ENCODE data around the gene GABRA5.
A peak's percentile ranks its signal among the peaks of the same experiment; 100 is the strongest.

GABRA5 gene

DNA sequence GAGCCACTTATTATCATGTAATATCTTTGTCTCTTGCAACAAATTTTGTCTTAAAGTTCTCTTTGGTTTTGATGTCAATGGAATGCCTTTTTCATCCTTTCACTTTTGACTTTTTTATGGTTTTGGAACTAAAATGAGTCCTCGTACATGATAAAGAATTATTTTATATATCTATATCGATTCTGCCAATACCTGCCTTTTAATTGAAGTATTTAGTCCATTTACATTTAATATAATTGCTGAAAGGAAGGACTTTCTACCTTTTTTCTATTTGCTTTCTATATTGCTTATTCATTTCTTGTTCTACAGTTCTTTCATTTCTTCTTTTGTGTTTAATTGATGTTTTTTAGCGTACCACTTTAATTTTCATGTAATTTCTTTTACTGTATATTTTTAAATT lies 32.8 kb downstream of the GABRA5 start:
- intact Hi-C loops (cut with DNase I), result no loop called here
- no peak for DNase-seq

DNA sequence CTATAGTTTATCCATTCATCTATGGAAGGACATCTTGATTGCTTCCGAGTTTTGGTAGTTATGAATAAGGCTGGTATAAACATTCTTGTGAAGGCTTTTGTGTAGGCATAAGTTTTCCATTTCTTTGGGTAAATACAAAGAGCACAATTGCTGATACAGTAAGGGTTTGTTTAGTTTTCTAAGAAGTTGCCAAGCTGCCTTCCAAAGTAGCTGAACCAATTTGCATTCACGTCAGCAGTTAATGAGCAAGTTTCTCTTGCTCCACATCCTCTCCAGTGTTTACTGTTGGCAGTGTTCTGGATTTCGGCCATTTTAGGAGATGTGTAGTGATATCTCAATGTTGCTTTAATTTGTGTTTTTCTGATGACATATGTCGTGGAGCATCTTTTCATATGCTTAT lies 34.2 kb downstream of the GABRA5 start:
- intact Hi-C loops (cut with DNase I), result no loop called here
- no peak for DNase-seq

DNA sequence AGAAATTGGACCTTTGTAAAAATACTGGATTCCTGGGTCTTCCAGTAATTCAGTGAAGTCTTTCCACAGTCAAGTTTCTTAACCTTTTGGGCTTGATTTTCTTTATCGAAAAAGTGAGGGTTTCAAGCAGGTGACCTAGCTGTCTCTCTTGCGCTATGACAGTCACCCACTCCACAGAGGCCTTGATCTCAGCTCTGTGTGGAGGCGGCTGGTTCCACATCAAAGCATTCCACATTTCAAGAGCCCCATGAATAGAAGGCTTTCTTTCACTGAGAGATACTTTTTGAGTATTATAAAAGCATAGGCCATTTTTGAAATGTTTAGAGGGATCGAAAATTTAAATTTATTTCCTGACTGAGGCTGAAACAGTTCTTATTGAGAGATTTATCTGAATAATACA lies 43.9 kb downstream of the GABRA5 start:
- intact Hi-C loops (cut with DNase I), result no loop called here
- no peak for DNase-seq

DNA sequence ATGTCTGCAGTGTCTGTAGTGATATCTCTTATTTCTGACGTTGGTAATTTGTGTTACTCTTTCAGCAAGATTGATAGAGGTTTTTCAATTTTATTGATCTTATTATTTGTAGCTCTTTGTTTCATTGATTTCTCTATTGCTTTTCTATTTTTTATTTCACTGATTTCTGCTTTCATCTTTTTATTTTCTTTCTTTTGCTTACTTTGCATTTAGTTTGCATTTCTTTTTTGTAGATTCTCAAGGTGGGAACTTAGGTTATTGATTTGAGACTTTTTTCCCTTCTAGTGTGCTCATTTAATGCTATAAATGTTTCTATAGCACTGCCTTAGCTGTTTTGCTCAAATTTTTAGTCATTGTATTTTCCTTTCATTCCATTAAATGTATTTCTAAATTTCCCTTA lies 54.6 kb downstream of the GABRA5 start:
- intact Hi-C loops (cut with DNase I), result no loop called here
- DNase-seq, result no peak

DNA sequence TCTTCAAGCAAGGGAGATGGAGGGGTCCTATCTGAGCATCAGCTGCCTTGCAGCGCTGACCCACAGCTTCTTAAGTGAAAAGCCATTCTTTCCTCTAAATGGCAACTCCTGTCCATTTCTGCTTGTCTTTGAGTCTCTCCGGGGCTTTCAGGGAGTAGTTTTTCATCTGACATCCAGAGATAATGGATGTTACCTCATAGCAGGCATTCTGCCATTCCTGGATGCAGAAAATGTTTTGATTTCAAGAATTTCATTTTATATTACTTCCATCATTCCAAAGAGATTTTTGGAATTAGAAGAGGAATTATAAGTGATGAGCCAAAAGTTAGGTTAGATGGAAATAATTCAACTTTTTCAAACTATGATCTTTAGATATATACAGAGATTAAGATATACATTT lies 59.2 kb downstream of the GABRA5 start:
- intact Hi-C loops (cut with DNase I), result no loop called here
- DNase-seq, result no peak

DNA sequence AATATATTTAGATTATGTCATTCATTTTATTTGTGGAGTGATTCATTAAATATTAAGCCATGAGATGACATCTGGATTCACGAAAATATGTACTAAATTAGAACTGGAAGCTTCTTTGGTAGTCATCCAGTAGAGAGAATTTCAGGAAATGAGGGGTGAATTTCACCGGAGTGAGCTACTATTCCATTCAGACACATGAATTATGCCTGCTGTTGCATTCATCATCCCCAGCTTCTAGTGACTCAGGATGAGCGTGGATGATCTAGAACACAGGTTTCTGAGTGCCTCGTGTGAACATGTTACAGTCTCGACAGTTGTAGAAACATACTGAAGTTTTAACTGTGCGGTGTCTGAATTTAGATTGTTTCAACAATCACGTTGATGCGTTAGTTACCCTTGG lies 61.2 kb downstream of the GABRA5 start:
- intact Hi-C loops (cut with DNase I), result no loop called here
- no peak for DNase-seq

DNA sequence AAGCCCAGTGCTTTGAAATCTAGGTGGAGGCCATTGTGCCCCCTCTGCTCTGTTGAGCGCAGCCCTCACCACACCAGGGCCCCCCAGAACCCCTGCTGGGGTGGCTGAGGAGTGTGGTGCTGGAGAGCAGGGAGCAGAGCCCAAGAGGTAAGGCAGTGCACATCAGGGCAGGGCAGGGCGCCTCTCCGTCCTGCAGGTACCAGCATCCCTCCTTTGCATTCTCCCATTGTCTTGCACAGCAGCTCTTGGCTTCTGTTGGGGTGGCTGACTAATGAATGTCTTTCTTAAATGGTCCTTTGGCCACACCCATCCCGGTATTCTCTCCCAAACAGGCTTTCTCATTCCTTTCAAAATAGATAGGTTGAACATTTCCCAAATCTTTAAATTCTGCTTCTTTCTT lies 62.7 kb downstream of the GABRA5 start:
- intact Hi-C loops (cut with DNase I), result no loop called here
- no peak for DNase-seq

DNA sequence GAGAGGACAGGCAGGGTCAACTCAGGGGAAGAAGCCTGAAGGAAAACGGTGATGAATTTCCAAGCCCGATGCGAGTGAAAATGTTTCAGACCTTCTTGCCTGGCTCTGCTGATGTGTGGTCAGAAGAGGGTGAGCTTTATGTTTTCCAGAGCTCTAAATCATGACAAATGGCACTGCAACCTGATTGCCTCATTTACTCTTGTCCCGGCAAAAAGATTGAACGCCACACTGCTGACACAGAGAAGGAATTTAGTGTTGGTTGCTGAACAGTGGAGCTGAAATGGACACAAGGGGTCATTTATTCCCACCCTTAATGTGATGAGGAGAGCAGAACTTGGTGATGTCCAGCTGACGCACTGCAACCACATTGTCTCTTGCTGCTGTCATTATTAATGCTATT lies 68.0 kb downstream of the GABRA5 start:
- intact Hi-C loops (cut with DNase I), result no loop called here
- DNase-seq, result no peak

DNA sequence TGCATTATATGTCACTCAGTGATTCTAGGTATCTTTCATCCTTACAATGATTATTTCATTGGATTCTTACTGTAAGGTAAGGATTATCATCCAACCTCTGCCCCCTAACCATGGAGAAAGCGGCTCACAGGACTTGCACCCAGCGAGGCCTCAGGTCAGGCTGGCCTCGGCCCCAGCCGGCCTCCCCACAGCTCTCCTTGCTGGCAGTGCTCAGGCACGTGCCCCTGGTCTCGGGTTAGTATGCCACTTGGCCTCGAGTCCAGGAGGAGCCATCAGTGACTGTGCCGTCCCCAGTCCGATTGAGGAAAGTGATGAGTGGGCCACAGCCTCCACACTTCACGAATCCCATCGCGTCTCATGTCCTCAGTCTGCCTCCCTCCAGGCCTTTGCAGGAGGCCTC lies 68.5 kb downstream of the GABRA5 start:
- peak in 1 of 10 donors; percentile 43 for DNase-seq
- intact Hi-C loops (cut with DNase I), result no loop called here

DNA sequence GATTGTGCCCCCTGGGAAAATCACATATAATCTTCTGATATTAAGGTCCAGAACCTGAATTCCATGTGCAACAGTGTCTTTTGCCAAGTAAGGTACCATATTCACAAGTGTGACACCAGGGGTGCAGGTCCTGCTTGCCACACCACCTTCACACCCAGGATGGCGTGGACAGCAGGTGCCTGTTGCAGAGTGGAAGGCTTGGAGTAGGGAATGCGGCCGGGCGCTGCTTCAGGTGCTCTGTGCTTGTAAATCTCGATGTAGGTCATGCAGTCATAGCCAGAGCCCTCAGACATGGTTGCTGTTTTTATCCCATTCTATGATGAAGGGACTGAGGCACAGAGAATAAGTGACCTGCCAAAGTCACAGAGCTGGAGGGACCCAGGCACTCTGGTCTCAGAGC lies 69.6 kb downstream of the GABRA5 start:
- DNase-seq, result peak in 2 of 10 donors; percentile 65 to 72
- intact Hi-C loops (cut with DNase I), result no loop called here

DNA sequence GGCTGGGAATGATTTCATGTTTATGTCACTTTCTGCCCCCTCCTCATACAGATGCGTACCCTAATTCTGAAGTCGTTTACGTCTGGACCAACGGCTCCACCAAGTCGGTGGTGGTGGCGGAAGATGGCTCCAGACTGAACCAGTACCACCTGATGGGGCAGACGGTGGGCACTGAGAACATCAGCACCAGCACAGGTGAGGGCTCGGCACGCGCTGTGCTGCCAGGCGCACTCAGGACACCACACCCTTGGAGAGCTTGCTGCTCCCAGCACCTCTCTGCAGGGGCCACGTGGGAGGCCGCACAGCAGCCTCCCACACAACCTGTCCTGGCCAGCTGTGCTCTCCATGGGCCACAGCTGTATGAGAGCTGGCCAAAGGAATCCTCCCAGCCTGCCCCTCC lies 70.3 kb downstream of the GABRA5 start:
- peak in 3 of 10 donors; percentile 59 to 73 (median 72) for DNase-seq
- intact Hi-C loops (cut with DNase I), result no loop called here

DNA sequence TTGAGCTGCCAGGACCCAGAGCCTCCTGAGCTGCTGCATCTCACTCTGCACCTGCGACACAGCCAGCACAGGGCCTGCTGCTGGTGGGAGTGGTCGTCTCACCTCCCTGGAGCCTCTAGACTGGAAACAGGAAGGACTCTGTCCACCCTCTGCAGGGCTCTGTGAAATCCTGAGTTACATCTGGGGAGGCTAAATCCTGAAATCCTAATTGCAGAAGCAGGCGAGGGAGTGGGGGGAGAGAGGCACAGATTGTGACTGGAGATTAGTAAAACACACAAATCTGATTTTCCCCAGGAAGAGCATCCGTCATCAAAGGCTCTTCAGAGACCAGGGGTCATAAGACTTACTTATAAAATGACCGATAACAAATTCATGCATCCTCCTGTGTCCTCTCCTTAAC lies 72.5 kb downstream of the GABRA5 start:
- intact Hi-C loops (cut with DNase I), result no loop called here
- DNase-seq, result peak in 1 of 10 donors; percentile 47

DNA sequence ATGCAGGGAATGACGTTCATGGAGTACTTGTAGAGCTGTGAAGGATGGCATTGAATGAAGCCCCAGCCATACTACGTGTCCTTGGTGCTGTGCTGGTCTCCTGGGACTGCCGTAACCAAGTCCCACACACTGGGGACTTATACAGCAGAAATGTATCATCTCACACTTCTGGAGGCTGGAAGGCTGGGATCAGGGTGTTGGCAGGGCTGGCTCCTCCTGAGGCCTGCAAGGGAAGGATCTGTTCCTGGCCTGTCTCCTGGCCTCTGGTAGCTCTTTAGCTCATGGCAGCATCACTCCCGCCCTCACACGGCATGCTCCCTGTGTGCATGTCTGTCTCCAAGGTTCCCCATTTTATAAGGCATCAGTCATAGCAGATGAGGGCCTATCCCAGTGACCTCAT lies 74.6 kb downstream of the GABRA5 start:
- DNase-seq, result peak in 1 of 10 donors; percentile 62
- intact Hi-C loops (cut with DNase I), result no loop called here

DNA sequence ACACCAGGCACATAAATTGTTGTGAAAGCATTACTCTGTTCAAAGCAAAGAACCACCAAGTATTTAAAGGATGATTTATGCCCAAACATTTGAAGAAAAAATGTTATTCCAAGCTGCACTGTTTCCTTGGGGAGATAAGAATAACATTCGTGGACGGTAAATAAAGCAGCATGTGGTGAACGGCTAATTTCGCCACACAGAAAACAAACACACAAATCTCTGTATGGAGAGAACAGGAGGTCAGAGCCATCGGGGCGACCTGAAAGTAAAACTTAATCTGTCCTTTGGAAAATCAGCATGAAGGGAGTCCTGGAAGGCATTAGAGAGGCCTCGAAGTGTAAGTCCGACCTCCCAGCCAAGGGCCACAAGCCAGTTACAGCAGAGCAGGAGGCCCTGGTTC lies 77.0 kb downstream of the GABRA5 start:
- DNase-seq, result no peak
- intact Hi-C loops (cut with DNase I), result no loop called here

DNA sequence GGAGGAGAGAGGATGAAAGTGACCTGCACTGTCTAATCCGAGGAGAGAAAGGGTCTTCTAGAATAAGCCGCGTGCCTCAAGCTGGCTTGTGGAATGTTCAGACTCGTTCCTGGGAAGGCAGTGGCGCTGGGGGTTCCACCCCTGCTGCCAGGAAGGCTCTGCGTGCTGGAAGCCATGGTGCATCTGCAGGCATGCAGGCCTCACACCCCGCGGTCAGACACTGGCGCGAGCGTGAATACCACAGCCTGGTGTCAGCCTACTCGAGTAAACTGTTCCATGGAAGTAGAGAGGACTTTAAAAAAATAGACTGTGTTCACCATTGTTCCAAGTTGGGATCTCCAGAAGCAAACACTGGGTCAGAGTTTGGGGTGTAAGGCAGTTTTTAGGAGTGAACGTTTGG lies 78.2 kb downstream of the GABRA5 start:
- intact Hi-C loops (cut with DNase I), result no loop called here
- no peak for DNase-seq

DNA sequence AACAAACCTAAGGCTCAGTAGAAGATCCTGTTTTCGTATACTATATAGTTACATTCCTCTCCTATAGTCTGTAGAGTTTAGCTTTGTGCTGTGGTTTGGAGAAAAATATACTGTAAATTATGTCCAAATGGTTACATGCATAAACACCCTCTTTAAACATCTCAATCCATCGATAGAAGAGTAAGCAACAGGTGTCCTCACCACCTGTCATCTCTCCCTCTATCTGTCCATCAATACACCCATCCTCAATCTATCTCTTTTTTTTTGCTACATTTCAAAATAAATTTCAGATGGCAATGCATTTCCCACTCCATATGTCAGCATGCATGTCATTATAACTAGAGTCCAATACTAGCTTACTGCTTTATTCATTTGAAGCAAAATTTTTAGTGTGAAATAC lies 83.1 kb downstream of the GABRA5 start:
- DNase-seq, result no peak
- intact Hi-C loops (cut with DNase I), result no loop called here

DNA sequence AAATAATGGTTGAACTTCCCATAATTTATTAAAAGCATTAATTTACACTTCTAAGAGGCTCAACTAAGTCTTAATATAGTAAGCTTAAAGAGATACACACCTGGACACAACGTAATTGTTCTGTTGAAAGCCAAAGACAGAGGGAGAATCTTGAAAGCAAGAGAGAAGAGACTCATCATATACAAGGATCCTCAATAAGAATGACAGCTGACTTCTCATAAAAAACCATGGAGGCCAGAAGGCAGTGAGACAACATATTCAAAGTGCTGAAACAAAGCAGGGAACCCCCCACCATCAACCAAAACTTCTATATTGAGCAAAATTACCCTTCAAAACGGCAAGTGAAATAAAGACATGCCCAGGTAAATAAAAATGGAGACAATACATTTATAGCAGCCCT lies 87.5 kb downstream of the GABRA5 start:
- DNase-seq, result no peak
- intact Hi-C loops (cut with DNase I), result no loop called here

DNA sequence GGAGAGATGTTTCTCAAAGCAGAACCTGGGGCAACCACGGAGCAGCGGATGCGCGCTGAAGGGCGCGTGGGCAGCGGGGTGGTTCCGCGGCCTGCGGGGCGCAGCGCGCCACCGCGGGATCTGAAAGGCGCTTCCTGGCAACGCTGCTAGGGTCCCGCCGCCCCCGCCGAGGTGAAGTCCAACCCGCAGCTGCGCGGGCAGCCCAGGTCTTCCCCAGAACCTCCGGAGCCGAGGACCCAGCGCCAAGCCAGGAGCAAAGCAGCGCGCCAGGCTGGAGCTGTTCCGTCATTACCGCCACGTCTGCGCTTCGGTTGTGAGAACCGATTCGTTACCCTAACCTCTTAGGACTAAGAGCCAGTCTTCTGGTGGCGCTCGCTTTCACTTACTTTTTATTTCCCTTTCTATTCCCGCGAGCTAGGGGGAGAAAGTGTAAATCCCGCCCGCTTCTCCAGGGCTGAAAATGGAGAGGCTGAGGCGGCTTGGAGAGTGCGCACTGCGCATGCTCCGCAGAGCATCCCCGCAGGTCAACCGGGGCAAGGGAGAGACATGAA lies 100.9 kb downstream of the GABRA5 start:
- intact Hi-C loops (cut with DNase I), result no loop called here
- DNase-seq, result peak in 7 of 10 donors; percentile 56 to 94 (median 74)

DNA sequence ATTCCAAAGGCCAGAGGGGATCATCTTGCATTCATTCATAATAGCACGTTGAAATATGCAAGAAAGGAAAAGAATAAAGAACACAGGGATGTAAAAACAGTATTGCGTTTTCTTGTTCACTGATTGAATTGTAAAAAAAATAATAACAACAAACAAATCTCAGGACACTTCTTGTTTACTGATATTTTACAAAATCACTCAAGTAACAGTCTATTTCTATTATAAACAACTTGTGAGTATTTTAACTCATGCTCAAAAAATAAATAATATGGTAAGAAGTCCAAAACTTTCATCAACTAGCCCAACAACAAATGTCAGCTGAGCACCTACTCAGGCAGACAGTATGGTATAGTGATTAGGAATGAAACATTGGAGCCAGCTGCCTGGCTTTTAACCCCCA lies 101.9 kb downstream of the GABRA5 start:
- no peak for DNase-seq
- intact Hi-C loops (cut with DNase I), result no loop called here

DNA sequence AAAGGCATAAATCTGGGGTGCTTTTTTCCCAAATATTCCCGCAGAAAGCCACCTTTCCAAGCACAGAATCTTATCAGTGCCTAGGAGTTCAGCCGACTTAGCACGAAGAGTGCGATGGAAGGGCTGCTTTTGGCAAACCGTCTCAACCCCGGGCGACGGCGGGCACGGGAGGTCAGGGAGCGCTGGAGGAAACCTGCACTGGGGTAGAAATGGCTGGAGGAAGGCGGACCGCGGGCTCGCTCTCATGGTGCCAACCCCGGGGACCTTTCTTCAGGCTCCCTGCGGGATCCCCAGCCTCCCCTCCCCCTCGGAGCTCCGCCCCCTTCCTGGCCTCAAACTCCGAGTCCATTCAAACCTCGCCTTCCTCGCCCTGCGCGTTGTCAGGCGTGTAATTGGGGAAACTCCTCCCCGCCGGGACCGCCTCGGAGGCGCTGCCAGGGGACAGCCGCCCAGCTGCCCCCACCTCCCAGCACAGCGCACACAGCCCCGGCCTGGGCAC lies 103.9 kb downstream of the GABRA5 start, which contains the start of gene GABRG3:
Gene GABRG3, plus strand, starts transcription at position 470 of the 499 bp plus-strand sequence.
- intact Hi-C loops (cut with DNase I), result no loop called here
- DNase-seq, result peak in 6 of 10 donors; percentile 47 to 91 (median 72)

DNA sequence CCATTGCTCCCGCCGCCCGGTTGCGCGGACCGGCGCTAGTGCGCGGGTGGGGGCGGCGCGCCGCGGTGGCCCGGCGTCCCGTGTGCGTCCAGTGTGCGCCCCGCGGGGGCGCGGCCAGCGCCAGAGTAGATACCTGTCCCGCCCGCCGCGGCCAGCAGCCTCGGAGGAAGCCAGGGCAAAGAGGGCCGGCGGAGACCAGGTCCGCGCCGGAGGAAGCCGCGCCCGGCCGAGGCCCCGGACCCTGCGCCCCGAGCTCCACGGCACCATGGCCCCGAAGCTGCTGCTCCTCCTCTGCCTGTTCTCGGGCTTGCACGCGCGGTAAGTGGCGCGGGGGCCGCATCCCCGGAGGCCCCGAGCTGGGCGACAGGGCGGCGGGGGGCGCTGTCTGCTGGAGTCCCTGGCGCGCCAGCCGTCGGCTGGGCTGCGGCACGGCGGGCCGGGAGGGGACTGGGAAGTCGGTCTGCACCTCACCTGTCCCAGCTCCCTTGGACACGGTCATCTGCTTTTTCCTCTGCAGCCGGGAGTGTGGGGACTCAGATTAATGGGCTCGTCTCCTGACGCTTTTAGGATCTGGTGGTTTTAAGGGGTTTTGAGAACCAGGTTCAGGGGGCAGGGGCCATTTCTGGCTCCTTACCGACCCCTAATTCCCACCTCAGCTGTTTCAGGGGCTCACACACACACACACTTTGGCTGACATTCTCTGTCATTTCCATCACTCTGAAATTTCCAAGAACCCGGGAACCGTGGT lies 104.6 kb downstream of the GABRA5 start:
- DNase-seq, result peak in 5 of 10 donors; percentile 34 to 92 (median 84)

DNA sequence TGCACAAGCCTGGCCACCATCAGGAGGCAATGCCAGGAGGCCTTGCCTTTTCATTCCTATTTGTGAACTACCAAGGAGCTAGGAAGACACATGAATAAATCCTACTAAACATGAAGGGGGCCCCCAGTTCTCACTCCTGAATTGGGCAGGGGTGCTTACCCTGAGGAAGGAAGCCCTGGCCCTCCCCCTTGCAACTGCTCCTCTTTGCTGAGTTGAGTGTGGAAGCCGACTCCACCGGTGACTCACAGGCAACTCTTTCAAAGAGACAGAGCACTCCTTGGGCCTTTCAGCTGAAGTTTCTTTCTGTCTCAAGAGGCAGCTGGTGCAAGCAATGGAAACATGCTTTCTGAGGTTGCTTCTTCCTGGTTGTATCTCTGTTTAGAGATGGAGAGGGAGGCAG lies 105.8 kb downstream of the GABRA5 start:
- DNase-seq, result peak in 3 of 10 donors; percentile 25 to 85 (median 44)
- intact Hi-C loops (cut with DNase I), result no loop called here

More for the DNA sequence above, 104.6 kb downstream of the GABRA5 start:
- intact Hi-C loops (cut with DNase I), result no loop called here
